CD4-positive, alpha-beta T cell treated with Interleukin-6 for 4 hours (primary cell): ENCODE results near the gene C9orf50.
"Not testable (repeated sequence)": the region's sequence is repeated elsewhere in the genome, so short reads cannot be mapped to it uniquely, and the experiment has no call there.

ENCODE experiments used
- DNase-seq: peaks from one replicate; pipeline ENCODE4 v3.0.0-alpha.2; 2020; ENCODE audit warnings: mixed read lengths

C9orf50 gene

DNA sequence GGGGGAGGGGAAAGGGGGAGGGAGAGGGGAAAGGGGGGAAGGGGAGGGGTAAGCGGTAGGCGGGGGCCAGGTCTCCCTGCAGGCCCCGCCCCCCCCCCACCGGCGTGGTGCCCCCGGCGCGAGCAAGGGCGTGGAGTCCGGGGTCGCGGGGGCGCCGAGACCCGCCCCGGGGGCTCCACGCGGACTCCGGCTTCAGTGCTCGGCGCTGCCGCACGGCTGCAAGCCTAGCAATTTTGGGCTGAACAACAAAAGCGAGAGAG is 10.8 kb downstream of the C9orf50 start:
- DNase-seq, result no peak

DNA sequence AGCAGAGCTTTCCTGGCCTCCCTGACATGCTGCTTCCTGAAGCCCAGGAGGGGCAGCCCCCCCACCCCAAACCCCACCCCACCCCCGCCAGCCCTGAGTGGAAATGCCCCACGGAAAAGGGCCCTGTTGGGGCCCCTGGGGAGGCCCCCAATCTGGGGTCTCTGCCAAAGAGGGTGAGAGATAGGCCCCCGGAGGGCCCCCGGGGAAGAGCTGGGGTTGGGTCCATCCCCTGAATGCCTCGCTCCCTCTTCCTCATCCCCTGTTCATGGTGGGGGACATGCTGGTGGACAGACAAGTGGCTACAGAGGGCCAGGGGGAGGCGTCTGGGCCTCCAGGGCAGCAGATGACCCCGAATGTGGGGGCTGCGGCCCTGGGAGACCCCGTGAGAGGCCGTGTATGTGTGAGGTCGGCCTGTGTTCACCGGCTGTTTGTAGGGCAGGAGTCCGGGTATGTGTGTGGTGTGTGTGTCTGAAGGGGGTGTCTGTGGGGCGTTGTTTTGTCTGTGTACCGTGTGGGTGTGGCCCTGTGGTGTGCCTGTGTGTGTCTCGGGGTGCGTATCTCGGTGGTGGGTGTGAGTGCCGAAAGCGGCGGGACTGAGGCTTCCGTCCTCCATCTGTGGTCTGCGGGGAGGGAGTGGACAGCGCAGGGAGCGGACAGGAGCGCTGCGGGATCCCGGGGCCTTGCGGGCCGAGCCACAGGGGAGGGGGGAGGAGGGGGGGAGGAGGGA is 11.3 kb downstream of the C9orf50 start:
- peak; percentile 87 for DNase-seq

DNA sequence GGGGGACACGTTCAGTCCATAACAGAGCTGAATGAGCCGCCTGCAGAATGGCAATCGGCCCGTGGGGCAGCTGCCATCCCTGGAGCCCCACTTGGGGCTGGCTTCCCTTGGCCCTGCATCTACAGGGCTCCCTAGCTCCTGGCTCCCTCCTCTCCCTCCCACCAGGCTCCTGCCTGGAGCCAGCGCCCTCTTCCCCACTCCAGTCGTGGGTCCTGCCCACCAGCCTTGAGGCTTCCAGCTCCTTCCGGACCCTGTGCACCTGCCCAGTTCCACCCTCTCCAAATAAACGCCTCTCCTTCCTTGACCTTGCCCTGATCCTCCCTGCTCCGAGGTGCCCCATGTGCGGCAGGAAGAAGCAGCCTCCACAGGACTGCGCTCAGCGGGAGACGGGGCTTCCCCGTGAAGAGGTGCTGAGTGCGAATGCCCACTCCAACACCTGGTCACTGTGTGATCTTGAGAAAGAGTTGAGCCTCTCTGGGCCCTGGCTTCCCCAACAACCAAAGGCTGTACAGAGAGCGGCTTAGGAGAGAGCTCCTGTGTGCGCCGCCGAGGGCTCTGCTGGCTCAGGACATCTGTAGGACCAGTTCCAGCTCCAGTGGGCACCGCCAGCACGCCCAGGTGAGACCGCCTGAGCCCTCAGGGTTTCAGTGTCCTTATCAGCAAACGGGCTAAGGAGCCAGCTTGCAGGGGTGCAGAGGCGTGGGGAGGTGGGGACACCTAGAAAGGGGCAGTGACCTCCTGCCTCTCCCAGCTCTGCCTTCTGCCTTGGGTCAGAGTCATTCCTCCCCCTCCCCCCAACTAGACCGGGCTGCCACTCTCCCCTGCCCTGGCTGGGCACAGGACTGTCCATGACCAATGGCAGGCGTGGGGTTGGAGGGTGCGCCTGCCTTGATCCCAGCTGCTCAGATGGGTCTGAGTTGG is 12.1 kb downstream of the C9orf50 start:
- DNase-seq, result no peak

DNA sequence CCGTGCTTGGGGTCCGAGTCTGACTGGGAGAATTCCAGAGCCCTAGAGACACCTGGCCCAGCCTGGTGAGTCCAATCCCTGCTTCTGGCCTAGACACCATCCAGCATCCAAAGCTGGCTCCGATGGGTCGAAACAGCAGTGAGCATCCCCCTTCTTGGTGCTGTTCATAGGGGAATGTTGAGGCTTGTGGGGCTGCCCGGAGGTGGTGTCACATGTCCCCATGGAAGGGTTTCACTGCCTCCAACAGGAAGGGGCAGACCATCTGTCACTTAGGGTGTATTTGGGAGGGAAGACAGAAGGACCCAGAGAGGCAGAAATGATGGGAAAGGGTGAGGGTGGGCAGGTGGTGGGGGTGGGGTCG is 13.9 kb downstream of the C9orf50 start:
- DNase-seq, result no peak

DNA sequence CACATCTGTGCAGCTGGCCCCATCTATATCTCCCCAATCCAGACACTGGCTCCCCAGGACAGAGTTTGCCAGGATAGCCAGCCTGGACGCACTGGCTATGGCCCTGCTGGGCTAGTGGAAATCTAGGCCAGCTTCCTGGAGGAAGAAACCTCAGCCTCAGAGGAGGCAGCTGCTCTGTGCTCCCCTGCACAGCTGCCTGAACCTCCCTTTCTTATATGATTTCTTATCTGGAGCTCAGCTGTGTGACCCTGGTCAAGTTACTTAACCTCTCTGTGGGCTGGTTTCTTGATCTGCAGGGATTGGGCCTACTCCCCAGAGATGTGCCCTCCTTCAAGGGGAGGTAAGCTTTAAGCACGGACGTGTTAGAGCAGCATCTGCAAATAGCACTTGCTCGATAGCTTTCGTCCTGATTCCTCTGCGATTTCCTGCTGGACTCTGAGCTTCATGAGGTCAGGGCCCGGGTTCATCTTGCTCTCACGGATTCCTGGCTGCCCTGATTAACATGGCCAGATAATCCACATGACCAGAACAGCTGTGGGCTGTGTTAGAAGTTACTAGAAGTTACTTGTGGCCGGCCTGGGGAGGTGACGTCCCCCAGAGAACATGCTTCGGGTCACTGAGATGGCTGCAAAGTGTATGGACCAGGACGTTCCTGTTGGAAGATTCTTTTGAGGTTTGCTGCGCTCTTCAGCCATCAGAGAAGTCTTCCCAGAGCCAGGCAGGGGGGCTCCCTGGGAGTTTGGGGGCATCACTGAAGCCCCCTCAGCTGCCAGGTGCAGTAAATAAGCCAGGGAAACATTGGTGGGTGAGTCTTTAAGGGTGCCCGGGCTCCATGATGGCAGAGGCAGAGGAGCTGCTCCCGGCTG is 14.5 kb downstream of the C9orf50 start:
- DNase-seq, result no peak

DNA sequence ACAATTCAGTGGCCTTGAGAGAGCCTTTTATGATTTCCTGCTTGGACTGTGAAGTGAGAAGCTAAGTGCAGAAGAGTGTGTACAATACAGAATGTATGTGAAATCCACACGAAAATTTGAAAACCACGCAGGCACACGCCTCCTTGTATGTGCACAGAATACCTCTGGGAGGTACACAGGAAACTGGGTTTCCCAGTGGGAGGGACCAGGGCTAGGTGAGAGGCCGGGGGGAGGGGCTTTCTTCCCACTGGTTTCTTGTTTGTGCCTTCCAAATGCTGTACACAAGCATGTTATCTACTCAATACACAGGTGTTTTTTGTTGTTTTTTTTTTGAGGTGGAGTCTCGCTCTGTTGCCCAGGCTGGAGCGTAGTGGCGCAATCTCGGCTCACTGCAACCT is 16.1 kb downstream of the C9orf50 start:
- DNase-seq, result peak; percentile 65

DNA sequence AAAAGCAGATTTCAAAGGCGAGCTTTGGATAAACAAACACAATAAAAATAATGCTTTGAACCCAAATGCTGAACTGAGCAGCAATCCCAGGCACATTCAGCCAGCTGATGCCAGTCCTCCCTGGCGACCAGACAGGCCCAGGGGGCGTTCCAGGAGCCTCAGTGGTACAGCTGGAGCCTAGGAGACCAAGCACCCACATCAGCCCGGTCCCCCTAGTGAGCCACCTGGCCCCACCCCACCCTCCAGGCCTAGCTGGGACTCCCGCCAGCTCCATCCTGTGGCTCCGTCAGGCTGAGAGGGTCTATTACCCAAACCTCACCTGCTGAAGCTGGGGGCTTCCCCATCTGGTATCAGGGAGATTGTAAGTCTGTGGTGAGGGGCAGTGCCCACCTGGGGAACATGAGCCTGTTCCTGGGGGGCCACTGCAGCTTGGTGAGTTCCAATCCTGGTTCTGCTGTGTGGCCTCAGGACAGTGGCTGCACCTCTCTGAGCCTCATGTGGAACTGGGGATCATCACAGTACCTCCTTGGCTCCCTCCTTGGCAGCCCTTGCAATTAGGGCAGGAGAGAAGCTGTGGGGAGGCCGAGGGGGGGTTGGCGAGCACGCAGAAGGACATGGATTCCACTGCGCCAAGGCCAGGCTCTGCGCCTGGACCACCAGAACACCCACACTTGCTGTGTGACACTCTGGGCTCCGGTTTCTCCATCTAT is 16.7 kb downstream of the C9orf50 start:
- no peak for DNase-seq

DNA sequence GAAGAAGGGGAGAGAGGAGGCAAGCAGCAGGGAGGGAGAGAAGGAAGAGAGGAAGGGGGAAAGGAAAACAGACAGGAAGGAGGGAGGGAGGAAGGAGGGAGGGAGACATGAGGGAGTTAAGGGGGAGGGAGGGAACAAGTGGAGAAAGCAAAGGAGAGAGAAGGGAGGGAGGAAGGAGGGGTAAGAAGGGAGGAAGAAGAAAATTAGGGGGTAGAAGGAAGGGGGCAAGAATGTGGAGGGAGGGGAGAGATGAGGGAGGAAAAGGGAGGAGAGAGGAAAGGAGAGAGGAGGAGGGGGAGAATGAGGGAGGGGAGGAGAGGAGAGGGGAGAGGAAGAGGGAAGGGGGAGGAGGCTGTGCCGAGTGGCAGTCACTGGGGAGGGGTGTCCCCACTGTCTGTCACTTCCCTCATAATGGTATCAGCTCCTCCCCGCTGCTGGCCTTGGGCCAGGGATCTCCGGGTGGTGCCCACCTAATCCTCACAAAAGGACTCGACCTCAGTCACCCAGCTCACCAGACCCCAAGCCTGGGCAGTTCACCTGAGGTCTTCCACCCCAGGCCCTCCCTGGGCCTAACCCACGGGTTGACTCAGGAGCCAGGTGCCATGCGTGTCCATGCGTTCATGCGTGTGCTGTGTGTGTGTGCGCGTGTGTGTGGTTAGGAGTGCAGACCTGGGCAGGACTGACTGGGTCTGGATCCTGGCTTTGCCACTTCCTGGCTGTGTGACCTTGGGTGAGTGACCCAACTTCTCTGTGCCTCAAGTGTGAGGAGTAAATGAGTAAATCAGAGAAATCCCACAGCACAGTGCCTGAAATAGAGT is 18.1 kb downstream of the C9orf50 start:
- no peak for DNase-seq

DNA sequence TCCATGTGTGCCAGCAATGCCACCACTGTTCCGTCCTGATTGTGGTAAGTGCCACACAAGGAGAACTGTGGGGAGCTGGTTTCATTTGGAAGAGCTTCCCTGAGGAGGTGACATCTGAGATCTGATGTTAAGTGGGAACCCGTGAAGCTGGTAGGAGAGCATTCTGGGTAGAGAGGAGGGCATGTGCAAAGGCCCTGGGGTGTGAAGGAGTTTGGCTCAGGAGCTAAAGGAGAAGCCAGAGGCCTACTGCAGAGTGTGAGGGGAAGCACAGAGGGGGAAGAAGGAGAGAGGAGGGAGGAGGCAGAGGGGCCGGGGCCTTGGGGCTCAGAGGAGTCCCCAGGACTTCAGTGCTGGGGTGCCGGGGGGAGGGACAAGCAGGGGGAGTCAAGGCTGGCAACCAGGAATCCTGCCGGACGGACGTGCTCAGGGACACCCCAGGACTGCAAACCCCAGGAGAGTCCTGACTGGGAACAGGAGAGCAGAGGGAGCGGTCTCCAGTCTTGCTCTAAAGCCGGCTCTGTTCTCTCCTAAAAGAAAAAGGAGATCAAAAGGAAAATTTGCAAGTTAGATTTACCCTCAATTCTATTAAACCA is 19.7 kb downstream of the C9orf50 start:
- DNase-seq, result no peak

DNA sequence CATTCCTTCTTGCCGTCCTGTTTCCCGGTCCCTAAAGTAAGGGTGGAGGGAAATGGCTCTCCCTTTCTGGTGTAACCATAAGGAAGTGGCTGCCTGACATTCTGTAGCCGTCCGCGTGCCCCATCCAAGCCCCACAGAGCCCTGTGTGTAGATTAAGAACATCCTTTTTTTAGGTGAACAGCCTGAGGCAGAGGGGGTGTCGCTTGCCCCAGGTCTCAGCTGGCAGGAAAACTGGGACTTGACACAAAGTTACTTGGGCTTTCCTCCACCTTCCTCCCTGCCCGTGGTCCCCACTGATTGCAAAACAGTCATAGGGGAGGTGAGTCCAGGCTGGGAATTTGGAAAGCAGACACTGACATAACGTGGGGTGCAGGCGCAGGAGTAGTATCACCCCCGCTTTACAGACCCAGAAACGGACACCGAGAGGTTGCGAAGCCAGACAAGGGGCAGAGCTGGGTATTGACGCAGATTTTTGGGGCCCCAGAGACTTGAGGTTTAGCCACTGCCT is 22.8 kb downstream of the C9orf50 start:
- no peak for DNase-seq

DNA sequence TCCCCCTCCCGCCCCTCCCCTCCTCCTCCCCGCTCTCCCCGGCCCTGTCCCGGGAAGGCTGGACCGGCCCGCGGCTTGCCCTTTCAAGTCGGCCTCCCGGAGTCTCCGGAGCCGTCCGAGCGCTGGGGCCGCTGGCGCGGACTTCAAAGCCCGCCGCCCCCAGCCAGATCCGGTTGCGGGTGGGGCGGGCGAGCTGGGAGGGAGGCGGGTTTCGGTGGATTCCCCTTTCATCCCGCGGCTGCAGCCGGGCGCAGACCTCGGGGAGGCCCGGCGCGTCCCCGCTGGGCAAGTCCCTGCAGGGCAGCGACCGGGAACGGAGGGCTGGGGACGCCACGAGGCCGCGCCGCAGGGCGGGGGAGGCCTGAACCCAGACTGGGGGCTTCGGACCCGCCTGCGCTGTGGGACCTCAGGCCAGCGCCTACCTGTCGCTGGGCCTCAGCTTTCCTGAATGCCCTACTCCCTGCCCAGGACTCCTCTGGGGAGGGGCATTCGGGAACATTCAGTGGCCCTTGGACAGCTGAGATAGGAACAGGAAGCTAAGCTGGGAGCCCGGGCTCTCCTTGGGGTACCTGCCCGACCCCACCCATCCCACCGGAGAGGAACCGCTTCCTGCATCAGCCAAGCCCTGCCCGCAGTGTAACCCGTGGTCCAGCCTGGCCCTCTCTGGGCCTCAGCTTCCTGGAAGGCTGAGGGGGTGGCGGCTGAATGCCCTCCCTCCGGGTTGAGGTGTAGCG is 23.4 kb downstream of the C9orf50 start:
- DNase-seq, result peak; percentile 44

DNA sequence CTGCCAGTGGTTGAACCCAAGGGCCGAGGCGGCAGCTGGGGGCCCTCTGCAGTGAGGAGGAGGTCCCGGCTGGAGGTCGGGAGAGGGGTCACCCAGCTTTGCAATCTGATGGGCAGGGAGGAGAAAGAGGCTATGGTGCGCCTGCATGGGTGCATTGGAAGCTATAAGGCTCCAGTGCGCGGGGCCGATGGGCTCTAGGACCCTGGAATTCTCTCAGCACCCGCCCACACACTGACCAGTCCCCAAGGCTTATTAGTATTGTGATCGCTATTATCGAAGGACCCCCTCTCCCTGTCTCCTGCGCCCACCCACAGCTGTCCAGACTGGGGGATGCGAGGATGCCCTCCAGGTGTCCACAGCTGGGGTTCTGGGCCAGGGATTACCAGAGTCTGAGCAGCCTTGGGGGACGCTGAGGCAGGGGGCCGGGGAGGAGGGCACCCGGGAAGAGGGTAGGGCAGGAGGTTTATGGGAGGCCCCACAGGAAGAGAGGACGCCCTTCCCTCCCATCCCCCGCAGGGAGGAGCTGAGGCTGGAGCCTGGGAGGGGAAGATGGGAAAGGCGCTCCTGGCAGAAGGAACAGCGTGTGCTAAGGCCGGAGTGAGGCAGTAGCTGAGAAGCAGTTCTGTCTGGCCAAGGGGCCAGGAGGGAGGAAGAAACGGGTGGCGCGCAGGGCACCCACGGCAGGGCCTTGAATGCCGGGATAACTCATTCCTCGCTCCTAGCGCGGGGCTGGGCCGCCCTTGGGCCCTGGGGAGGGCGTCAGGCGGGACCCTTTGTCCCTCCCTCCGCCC is 24.2 kb downstream of the C9orf50 start:
- no peak for DNase-seq

DNA sequence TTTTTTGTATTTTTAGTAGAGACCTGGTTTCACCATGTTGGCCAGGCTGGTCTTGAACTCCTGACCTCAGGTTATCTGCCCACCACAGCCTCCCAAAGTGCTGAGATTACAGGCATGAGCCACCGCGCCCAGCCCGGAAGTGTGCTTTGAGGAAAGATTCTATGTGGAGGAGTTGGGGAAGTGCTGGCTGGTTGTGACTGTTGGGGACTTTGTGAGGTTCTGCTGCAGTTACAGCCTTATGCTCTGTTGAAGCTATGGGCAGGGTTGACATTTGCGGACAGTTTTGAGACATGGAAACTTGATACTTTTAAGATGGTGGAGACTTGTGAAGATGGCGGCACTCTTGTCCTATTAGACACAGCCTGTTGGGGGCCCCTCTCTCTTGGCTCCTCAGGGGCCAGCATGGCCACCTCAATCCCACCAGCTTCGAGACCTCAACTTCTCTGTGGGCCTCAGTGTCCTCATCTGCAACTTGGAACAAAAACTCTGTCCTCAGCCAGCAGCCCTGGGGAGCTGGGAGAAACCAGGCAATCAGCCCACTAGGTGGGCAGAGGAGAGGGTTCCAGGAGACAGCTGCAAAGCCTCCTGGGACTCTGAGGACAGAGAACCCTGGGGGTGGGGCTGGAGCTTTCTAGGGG is 24.9 kb downstream of the C9orf50 start:
- no peak for DNase-seq

DNA sequence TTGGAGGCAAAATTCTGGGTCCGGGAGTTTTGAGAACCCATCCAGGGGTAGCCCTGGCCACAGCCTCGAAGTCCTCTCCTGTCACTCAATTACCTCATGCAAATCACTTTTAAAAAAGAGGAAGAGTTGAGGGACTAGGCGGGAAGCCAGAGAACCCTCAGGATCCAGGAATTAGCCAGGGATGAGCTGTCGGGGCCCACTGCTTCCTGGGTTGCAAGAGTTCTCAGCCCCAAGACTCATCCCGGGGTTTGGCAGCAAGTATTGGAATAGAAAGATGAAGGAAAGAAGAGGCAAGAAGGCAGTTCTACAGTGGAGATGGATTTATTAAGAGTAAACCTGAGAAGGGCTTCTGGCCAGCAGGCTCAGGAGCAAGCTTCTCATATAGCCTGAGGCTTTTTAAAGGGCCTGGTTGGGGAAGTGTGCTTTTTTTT is 25.6 kb downstream of the C9orf50 start:
- DNase-seq, result no peak

DNA sequence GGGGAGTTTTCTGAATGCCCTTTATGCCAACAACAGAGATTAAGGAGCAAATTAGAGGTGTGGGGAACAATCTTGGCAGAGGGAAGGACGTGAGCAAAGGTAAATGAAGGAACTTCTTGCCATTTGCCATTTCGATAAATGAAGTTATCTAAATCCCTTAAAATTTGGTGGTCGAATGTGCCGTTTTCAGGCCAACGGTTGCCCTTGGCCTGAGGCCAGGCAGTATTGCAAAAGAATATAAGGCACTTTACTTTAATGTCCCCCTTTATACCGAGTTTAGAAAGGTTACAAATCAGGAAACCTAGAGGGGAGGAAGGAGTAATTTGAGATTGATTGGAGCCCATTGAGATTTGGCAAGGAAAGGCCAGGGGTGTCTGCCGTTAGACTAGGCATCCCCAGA is 26.3 kb downstream of the C9orf50 start:
- no peak for DNase-seq

DNA sequence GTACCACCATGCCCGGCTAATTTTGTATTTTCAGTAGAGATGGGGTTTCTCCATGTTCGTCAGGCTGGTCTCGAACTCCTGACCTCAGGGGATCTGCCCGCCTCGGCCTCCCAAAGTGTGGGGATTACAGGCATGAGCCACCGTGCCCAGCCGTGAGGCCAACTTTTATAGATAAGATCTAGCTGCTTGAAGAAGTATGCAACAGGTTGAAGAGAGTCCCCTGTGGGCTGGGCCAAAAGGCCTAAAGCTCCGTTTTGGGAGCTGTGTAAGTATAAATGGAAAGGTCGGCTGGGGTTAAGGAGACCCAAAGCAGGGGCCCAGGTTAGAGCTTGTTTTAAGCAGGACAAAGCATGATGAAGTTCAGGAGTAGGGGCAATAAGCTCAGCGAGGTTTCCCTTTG is 28.1 kb downstream of the C9orf50 start:
- not testable (repeated sequence) for DNase-seq

DNA sequence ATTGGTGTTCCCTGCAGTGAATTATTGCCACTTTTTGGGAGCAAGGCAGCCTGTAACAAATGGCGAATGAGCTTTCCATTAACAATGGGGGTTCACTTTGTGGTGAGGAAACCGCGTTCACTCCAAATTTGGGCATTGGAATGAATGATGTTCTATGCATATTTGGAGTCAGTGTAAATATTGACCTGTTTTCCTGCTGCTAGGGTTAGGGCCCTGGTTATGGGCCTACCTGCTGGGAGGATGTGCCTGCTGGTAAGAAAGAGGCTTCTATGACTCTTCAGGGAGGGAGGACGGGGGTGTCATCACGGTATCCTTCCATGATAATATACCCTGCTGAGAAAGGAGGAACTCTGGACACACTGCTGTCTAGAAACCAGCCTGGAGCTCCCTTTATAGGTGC is 29.0 kb downstream of the C9orf50 start:
- no peak for DNase-seq

DNA sequence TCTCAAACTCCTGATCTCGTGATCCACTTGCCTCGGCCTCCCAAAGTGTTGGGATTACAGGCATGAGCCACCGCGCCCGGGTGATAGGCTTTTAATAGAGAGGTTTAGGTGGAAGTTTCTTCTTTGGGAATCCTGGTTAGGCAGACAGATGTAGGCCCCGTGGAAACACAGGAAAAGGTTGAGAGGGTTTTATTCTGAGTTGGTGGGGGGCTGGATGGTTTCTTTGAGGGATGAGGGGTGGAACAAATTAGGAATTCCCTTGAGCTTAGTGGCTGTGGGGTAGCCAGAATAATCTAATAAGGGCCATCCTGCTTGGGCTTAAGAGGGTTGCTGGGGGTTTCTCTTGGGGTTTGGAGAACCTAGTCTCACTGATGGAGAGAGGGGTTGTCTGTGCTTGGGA is 30.4 kb downstream of the C9orf50 start:
- no peak for DNase-seq
